H1 (cell line): ENCODE results near the gene GADD45A.

ENCODE experiments used
- CTCF ChIP-seq, 3 experiments: IDR thresholded peaks; 1 replicate in 2 of 3; 2 replicates in 1 of 3; pipeline versions ENCODE4 v1.5.1 to v1.6.1; 2011; ENCODE audit warnings: low read length in 3 of 3, mild to moderate bottlenecking in 3 of 3, inconsistent platforms in 2 of 3, low read depth in 1 of 3, moderate library complexity in 1 of 3; ENCODE audit not compliant: insufficient read depth in 1 of 3; ENCODE audit errors: control extremely low read depth in 1 of 3
- HDAC2 ChIP-seq, 2 experiments: fragments of 300-600 bp in 1 of 2; sonication (generic) in 1 of 2; IDR thresholded peaks; 2 replicates each; pipeline ENCODE4 v1.6.1; 2011 to 2012; ENCODE audit warnings: low read depth in 2 of 2, low read length in 2 of 2, mild to moderate bottlenecking in 2 of 2, moderate library complexity in 2 of 2, borderline replicate concordance in 1 of 2, inconsistent platforms in 1 of 2

GRCh38 chr1:67651031-67651430 lies 34.0 kb upstream of the GADD45A start:
- TF ChIP-seq CTCF (IDR thresholded peaks at IDR 0.05; ENCODE audit: control extremely low read depth in 1 of 3, insufficient read depth in 1 of 3, low read depth in 1 of 3, low read length in 3 of 3) (no peak), HDAC2 (IDR thresholded peaks at IDR 0.05; ENCODE audit: borderline replicate concordance in 1 of 2, low read depth in 2 of 2, low read length in 2 of 2) (no peak)
